ENCODE results near the gene PAX2.

Gene PAX2

DNA sequence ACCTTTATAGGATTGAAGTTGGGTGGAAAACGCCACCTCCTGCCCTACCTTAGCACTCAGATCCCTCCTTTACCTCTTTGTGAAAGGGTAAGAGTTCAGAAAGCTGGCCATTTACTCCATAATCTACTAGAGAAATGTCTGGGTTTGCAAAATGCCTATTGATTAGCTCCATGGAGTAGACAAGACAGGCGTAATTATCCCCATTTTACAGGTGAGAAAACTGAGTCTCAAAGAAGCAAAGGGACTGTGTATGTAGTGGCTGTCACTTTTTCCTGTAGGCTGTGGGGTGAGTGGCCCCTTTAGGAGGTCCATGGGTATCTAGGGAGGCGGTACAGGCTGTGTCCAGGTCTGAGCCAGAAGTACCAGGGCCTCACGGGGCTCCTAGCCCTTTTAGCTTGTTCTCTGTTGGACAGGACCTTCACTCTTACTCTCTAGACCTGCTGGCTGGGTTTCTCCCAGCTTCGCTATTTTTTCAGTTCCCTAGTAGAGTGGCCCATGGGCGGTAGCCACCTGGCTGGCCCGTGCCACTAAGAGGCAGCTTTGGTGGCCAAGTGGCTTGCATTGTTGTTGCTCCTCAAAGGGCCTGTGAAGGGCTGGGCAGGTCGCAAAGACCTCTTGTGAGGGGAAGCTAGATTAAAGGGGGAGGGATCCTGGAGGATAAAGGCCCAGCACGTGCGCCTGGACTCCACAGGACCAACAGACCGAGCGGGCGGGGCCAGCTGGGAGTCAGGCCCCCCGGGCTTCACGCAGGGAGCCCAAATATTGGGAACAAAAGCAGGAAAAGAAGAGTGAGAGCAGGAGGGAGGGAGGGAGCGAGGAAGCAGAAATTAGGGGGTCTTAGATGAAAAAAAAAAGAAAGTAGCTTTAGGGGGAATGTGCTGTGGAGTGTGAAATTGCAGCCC is 4.7 kb upstream of the PAX2 start:
- DNase-seq, result no peak

DNA sequence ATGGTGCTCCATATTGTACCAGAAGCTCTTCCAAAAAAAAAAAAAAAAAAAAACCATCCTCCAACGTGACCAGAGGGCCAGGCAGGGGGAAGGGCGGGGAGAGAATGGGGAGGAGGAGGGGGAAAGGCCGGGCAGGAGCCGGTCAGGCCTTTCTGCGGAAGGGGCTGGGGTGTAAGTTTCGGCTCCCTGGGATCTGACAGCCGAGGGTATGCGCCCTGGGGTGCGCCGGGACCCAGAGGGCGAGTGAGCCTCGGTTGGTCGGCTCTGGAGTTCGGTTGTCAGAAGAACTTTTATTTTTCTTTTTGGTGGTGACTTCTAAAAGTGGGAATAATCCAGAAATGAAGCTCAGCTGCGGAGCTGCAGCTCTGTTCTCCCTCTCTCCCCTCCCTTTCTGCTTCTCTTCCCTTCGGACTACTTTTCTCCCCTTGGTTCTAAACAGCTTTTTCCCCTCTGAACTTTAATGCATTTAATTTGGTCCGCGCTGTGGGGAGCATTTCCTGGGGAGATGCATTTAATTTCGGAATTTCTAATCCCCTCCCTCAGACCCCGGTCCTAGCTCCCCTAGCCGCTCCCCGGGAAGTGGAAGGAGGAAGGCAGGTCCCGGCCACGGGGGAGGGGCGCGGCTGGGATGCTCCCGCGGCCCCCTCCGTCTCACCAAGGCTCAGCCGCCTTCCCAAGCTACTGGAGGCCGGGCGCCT is 3.9 kb upstream of the PAX2 start:
- no peak for DNase-seq

DNA sequence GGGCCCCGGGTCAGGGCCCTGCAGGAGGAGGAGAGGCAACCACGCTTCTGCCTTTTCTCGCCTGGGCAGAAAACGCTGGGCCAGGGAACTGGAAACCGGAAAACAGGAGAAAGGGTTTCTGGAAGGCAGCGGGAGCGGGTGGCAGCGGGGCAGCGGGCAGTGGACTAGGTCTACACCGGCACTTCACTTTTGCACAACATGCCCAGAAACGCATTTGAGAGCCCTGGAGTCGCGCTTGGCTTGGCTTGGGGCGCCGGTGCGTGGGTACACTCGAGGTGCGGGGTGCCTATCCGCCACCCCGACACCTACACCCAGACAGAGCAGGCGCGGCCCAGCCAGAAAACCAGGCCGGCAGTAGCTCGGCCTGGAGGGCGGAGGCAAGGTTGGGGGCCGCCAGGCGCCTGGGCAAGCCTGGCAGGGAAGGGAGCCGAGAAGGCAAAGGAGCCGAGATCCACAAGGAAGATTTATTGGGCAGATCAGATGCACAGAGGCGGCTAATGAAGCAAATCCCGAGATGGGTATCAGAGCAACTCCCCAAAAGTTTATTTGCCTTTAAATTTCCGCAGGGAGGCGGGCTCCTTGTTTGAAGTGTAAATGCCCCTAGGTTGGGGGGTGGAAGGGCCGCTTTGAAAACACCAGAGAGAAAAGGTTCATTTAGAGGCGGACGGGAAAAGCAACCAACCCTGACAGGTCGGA is 3.2 kb upstream of the PAX2 start:
- no peak for DNase-seq

DNA sequence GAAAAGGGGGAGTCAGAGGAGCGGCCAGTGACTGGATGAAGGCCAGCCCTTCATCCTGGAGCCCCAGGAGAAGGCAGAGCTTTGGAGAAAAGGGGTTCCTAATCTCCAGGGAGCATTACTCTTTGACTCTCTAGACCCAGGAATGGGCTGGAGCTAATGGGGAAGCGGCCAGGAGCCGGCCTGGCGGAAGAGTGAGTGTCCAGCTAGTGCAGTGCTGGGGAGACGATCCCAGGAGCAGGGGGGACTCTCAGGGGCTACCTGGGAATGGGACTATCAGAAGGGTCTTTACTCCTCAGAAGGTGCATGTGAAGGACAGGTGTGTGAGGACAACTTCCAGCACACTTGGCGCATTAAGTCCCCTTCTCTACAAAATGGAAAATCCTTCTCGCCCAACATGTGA is 2.4 kb upstream of the PAX2 start:
- no peak for DNase-seq

DNA sequence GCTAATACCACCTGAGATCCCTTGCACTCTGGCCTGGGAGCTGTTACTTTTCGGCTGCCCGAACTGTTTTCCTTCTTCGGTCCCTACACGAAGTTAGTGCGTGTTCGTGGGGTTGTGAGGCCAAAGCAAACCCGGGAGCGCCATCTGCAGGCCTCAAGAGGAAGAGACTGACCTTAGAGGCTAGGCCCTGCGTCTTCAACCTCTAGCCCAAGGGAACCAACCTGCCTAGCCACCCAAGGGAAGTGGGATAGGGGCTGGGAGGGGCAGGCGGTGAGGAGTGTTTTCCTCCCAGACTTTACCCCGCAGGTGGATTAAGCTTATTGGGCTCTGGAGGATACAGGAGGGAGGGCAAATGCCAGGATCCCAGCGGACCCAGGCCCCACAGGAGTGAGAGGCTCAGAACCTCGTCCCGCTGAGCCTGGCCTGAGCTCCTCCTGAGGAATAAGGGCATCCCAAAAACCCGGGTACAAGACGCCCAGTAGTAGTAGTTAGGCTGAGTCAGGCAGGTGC is 1.7 kb upstream of the PAX2 start:
- peak; percentile 34 for DNase-seq

DNA sequence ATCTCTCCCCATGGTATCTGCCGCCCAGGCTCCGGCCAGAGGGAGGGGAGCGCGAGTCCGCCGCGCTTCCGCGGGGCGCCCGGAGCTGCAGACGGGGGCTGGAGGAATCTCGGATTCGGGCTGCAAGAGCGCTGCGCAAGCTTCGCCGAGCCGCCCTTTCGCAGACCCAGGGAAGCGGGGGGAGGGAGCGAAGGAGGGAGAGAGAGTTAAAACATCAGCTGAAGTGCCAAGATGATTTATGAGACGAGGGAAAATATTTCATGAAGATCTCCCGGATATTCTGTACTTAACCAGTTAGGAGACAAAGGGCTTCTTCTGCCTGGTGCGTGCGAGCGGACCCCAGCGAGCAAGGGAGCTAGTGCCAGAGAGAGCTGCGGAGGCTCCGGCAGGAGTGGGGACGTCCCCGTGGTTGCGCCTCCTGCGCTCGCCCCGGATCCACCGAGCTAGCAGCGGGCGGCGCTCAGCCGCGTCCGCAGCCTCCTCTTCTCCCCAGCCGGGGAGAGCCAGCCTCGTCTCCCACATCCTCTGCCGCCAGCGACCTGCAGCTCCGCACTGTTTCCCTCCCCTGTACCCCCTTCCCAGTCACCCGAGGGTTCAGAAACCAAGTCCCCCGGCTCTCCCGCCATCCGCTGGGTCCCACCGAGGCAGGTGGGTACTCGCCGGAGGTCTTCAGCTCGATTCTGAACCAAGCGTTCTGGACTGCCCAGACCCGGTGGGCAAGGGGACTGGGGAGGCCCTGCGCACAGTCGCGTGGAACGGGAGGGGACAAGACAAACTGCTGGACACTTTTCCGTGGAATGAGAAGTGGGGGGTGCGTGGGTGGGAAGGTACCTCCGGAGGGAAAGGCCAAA is 1.0 kb upstream of the PAX2 start:
- no peak for DNase-seq

DNA sequence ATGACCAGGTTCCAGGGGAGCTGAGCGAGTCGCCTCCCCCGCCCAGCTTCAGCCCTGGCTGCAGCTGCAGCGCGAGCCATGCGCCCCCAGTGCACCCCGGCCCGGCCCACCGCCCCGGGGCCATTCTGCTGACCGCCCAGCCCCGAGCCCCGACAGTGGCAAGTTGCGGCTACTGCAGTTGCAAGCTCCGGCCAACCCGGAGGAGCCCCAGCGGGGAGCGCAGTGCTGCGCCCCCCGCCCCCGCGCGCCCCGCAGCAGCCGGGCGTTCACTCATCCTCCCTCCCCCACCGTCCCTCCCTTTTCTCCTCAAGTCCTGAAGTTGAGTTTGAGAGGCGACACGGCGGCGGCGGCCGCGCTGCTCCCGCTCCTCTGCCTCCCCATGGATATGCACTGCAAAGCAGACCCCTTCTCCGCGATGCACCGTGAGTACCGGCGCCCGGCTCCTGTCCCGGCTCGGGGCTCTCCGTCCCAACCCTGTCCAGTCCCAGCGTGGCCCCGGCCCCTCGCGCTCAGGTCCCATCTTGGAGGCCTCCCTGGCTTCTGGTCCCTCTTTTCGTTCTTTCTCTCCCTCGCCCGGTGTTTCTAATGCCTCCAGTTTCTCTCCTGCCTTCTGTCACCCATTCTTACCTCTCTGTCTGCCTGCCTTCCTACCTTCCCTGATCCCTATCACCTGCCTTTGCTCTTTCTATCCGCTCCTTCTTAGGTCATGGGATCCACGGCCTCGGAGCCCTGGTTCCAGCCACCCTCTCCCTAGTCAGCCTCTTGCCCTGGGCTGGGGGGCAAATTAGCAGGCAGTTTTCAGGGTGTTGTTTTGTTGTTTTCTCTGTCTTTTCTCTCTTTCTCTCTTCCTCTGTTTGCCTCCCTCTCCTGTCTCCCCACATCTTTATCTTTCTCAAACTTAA is 751 bp downstream of the PAX2 start:
- no peak for DNase-seq

DNA sequence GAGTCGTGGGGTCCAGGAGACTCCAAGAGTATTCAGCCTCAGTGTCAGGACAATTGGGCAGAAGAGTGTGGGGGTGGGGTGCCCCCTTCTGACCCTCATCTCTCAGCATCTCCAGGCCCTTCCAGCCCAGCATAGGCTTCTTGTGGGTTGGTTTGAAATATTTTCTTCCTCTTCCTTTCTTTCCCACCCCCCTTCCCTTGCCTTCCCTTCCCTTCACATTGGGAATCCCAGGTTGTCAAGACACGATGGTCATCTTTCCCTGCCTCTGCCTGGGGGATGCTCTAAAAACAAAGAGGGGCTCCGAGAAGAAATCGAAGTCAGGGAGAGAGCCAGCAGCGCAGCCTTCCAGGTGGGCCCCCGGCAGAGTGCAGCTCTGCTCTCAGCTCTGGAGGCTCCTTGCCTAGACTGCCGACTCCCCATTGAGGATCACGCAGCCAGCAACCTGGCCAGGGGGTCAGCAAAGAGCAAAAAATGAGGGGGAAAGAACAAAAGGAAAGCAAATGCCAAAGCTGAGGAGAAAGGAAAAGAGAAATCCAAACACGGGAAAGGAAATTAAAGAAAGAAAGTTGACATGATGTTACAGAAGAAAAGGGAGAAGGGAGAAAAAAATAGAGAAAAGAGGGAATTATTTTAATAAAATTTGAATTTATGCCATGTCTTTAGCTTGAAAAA is 1.5 kb downstream of the PAX2 start:
- no peak for DNase-seq

DNA sequence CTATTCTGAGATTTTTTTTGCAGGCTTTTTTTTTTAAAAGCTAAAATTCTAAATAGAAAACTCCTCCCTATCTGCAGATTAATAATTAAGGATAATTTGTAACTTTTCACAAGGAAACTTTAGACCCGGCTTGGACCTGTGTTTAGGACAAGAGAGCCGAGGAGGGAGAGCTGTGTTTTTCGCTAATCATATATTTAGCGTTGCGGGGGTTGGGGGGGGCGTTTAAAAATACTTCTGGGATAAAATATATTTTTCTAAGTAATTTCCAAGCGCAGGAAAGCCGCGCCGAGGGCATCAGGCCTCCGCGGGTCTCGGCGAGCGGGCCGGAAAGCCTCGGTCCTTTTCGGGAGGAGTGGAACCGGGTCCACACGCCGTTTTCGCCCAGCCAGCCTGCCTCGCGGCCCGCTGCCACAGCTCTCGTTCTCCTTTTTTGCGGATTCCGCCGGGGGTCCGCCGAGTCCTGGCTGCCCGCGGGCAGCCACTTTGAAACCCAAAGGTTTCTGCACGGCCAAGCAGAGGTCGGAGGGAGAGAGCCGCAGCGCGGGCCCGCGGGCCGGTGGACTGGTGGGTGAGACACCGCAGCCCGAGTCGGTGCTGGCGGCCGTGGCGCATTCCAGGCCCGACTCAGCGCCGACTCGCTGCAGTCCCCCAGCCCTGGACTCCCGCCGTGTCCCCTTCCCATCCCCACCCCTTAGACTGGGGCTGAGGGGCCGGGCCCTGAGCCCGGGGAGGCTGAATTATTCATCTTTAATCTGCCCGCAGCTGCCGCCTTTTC is 2.3 kb downstream of the PAX2 start:
- no peak for DNase-seq

DNA sequence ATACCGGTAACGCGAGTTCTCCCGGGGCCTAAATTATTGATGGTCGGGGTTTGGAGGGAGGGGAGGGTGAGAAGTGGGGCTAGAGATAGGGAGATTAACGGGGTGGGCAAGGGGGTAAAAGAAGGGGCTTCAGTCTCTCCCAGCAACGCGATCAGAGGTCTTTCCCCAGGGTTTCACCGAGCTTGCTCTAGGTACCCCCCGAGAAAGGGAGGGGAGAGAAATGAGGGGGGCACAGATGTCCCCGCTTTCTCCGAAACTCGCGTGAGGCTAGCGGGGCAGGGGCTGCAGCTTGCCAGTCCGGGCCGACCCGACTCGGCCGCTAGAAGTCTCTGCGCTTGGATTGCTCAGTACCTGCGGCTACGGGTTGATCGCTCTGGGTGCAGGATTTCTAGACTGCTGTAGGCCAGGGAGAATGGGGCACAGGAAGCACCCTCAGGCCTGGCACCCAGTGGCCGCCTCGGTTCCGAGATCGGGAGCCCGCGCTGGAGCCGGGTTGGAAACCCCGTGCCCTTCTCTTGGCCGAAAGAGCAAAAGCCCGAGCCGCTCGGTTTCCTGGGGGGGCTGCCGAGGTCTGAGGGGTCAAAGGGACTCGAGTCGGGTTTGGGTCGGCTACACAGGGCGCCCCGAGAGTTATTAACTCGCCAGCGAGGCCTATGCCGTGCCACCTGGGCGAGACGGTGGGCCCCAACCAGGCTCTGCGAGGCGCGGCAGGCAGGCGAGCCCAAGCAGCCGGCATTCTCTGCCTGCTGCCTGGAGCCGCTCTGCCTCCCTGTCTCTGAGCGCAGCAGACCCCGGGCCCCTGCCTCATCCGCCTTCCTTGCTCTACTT is 3.1 kb downstream of the PAX2 start:
- no peak for DNase-seq

DNA sequence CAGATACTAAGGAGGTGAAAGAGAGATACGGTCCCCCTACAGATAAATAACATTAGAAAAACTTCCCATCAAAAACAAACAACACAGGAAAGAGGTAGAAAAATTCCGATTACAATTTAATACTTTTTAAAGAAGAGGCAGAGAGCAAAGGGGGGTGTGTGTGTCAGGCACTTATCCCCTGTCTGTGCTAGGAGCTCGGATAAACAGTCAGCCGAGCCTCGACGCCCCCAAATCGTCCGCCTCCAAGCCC is 3.6 kb downstream of the PAX2 start:
- DNase-seq, result no peak

DNA sequence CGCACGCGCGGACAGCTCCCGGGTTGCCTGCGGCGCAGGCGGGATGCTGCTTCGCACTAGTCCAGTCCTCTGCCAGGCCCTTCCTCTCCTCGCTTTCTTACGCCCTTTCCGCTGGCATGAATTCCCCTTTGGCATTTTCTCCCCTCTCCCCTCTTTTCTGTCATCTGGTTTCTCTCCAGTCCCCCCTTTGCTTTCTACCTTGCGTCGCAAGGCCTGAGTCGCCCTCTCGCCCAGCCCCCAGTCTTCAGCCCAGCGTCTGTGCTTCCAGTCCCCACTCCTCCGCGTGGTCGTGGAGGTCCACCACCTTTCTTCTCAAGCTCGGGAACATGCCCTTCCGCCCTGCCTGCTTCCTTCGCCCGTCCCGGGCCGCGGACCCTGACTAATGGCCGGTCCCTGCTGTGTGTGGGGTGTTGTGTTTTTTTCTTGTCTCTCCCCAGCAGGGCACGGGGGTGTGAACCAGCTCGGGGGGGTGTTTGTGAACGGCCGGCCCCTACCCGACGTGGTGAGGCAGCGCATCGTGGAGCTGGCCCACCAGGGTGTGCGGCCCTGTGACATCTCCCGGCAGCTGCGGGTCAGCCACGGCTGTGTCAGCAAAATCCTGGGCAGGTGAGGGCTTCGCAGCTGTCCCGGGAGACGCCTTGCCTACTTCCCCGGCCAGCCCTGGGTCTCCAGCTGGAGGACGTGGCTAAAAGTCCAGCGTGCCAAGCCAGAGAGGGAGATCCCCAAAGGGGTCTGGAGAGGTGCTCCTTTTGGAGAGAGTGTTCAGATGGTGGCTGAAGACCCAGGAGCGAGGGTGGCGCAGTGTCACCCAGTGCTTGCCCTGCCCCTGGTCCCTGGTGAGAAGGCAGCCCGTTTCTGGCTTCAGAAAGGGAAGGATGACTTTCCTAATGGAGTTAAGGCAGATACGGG is 4.2 kb downstream of the PAX2 start:
- DNase-seq, result no peak

DNA sequence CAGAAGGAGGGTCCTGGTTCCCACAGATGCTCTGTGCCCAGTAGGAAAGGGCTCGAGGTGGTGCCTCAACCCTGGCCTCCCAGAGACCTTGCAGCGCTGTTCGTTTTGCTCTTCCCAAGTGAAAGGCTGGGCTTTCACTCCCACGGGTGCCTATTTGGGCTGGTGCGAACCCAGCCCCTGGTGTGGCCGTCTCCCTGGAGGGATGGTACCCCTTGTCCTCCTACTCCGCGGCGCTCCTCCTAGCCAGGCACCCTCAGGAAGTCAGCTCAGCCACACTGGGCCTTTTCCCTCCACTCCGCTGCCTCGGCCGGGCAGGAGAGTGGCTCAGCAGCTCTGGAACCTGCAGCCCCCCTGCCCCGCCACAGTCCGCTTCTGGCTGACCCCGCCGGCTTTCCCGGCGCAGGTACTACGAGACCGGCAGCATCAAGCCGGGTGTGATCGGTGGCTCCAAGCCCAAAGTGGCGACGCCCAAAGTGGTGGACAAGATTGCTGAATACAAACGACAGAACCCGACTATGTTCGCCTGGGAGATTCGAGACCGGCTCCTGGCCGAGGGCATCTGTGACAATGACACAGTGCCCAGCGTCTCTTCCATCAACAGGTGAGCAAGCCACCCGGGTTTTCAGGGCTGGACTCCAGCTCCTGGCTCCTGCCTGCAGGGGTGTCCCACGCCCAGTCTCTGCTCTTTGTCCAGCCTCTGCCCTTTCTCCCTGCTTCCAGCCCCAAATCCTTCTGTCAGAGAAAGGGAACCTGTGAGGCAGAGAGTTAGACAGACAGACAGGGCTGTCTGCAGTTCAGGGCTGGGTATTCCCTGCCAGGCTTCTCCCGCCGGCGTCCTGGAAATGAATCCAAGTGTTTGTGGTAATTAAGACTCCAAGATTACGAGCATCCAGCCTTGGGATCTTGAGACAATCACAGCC is 5.2 kb downstream of the PAX2 start:
- DNase-seq, result no peak

DNA sequence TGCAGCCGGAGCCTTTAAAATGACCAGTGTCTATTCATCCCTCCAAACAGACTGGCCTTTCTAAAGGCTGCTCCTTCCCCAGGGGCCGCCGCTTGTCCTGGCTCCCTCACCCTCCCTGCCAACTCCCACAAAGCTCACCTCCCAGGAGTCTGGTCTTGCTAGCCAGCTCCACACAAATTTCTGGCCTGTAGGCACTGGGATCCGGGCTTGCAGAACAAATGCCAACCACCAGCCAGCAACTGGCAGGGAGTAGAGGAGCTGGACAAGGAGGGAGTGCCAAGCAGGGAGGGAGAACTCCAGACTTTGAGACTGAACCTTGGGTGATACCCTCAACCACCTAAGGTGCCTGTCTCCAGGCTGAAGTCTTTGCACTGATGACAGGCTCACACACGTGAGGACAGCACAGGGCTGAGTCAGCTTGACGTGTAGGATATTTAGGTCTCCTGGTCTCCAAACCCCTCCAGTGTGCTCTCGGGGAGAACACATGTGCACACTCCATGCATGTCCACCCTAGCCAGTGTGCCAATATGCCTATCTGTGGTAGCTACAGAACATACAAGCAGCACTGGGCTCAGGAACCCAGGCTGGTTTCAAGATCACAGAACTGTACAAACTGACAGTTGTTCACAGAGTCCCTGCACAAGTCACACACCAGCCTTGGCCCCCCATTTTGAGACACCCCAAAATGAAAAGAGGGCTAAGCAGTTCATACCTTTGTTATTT is 6.0 kb downstream of the PAX2 start:
- DNase-seq, result no peak

DNA sequence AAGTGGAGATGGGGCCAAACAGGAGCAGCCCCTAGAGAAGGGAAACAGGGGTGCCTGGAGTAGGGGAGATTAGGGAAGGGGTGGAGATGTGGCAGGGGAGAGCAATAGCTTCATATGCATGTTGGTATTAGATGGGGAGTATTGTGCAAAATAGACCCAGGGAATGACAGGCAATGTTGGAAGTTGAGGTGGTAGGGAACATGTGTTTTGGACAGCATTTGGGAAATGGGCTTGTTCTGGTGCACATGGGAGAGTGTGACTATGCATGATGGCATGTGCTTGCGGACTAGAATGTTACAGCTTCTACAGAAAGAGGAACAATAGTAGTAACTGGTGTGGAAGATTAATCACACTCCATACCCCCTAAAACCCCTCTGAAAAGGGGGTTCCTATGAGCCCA is 10.4 kb downstream of the PAX2 start:
- no peak for DNase-seq

DNA sequence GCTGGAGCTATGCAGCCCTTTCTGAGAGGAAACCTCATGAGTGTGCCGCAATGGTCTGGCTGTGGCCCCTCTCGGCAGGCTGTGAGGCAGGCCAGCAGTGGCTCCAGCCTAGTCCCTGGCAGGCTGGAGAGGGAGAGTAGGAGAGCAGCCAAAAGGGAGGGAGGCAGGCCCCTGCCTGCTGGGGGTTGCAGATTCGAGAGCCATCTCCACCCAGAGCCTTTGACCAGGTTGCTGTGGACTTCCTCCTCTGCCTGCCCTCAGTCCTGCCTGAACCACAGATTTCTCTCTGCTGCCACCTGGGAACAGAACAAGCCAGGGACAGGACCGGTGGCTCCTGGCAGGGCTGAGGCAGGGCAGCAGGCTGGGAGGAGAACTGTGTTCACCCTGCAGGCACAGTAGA is 13.9 kb downstream of the PAX2 start:
- DNase-seq, result no peak

DNA sequence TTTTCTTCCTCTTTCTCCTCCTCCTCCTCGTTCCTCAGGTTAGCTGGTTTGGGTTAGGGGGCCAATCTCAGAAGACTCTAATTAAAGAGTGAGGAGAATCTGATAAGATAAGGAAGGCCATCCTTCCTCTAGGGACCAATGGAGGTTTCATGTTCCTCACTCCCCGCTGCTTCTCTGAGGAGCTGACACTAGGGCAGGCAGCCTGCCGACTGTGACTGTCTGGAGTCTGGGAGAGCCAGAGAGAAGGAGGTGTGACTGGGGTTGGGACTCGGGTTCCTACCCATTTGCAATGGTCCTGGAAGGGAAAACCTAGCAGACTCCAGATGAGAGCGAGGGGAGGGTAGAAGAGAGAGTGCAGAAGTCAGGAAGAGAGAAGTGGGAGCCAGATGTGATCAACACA is 15.3 kb downstream of the PAX2 start:
- no peak for DNase-seq
